NCI-H2196 (cell line): ENCODE results near the gene ANO9.
"Not testable (repeated sequence)": the region's sequence is repeated elsewhere in the genome, so short reads cannot be mapped to it uniquely, and the experiment has no call there.

Experiments
- DNase-seq: peaks from one replicate; lab custom pipeline; 2025; ENCODE audit not compliant: unreplicated experiment; lab: John Stamatoyannopoulos, UW

Gene ANO9

GRCh38 chr11:404551-405264 is 37.1 kb downstream of the ANO9 start:
- no peak for DNase-seq

- no peak for DNase-seq
Observed at GRCh38 chr11:403761-404431, 37.9 kb downstream of the ANO9 start.

- no peak for DNase-seq
Observed at GRCh38 chr11:403021-403760, 38.6 kb downstream of the ANO9 start.

- DNase-seq, result not testable (repeated sequence)
Observed at GRCh38 chr11:401196-401595, 40.6 kb downstream of the ANO9 start.

GRCh38 chr11:400241-400689 is 41.5 kb downstream of the ANO9 start:
- no peak for DNase-seq

GRCh38 chr11:399731-400211 is 42.0 kb downstream of the ANO9 start:
- no peak for DNase-seq

GRCh38 chr11:398826-399225 is 43.0 kb downstream of the ANO9 start:
- no peak for DNase-seq

- DNase-seq, result no peak
Observed at GRCh38 chr11:396948-397548, 44.8 kb downstream of the ANO9 start.

GRCh38 chr11:396511-396947 is 45.3 kb downstream of the ANO9 start:
- DNase-seq, result no peak

GRCh38 chr11:395866-396265 is 45.9 kb downstream of the ANO9 start:
- no peak for DNase-seq

GRCh38 chr11:394858-395655 is 46.8 kb downstream of the ANO9 start:
- DNase-seq, result no peak

- DNase-seq, result no peak
Observed at GRCh38 chr11:394034-394857, 47.6 kb downstream of the ANO9 start, which contains the start of gene PKP3. PKP3 (plus strand) TSS chr11:394209; CDS start chr11:394293, 84 bp downstream.

GRCh38 chr11:393219-394033 is 48.4 kb downstream of the ANO9 start:
- no peak for DNase-seq

GRCh38 chr11:392102-392777 is 49.6 kb downstream of the ANO9 start:
- no peak for DNase-seq

- no peak for DNase-seq
Observed at GRCh38 chr11:391117-392017, 50.4 kb downstream of the ANO9 start.

GRCh38 chr11:390175-390574 is 51.6 kb downstream of the ANO9 start:
- peak; percentile 52 for DNase-seq

GRCh38 chr11:389369-389768 is 52.4 kb downstream of the ANO9 start:
- DNase-seq, result not testable (repeated sequence)
